Medulla oblongata (tissue), 1 donor: ENCODE measurements around the gene C14orf93.
A peak's percentile ranks its signal among the peaks of the same experiment; 100 is the strongest.
"Not testable (repeated sequence)": the region's sequence is repeated elsewhere in the genome, so short reads cannot be mapped to it uniquely, and the experiment has no call there.

Experiments used
- DNase-seq: peaks from one replicate; pipeline ENCODE4 v3.0.0-alpha.2; 2015; ENCODE audit errors: extremely low spot score

C14orf93 gene

DNA sequence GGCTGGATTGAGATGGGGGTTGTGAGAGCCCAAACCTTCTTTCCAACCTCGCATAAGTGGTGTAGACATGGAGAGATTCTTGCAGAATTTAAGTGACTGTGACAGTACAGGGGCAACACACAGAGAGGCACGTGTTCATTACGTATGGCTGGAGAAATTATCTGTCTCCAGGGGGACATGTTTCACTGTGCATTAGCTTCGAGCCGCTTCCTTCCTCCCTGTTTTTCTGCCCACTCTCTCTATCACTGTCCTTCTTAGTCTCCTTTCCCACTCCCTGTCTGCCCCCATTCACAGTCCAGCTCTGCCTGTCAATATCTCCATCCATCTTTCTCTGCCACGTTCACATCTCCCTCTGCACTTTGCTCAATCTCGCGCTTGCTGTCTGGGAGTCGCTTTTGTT lies 11.5 kb upstream of the C14orf93 start:
- no peak for DNase-seq

DNA sequence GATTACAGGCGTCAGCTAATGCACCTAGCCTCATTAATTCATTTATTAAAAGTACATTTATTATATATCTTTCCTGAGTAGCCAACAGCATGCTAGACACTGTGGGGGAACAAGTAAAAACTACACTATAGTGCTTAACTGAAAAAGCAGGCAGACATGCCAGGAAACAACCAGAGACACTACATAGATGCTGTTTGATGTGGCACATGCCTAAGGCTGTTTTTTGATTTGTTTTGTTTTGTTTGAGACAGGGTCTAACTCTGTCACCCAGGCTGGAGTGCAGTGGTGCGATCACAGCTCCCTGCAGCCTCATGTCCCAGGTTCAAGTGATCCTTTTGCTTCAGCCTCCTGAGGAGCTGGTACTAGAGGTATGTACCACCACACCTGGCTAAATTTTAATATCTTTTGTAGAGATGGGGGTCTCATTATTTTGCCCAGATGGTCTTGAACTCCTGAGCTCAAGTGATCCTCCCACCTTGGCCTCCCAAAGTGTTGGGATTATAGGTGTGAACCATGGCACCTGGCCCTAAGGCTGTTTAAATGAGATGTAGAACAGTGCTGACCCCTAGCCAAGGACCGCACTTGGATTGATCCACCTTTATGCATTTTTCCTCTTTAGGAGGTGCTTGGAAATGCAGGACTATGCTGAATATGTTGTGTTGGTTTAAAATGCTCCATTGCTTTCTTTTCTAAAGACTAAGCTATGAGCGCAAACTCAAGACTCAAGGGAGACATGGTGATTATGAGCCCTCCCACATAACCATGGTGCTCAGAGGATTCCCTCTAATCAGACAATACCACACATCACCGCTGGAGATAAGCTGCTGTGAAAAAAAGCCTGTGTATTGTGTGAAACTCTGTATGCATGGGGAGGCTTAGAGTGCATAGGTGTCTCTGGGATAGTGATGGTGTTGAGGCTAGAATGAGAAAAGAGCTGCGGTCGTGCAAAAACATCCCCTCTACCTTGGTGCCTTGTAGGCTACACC lies 10.5 kb upstream of the C14orf93 start:
- no peak for DNase-seq

DNA sequence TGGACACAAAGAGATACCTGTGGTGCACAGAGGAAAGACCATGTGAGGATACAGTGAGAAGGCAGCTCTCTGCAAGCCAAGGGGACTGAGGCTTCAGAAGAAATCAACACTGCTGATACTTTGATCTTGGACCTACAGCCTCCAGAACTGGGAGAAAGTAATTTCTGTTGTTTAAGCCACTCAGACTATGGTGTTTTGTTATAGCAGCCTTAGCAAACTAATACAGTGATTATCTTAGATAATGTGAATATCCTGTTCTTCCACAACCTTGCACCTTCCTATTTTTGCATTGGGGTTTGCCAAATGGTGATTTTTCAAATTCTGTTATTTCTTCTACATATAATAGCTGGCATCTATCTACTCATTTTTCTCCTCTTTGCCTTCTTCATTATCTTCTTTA lies 8.2 kb upstream of the C14orf93 start:
- no peak for DNase-seq

DNA sequence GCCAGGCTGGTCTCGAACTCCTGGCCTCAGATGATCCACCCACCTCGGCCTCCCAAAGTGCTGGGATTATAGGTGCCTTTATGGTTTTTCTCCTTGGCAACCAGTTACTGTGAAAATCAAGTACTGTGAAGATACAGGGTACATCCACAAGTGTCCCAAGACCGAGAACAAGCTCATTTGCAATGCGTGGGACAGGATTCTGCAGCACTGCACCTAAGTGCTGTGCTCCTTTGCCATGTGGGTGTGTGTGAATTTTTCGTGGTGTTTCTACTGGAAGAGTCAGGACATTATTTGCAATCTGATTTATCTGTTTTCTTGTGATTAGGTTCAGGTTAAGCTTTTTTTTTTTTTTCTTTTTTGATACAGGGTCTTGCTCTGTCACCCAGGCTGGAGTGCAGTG lies 7.1 kb upstream of the C14orf93 start:
- DNase-seq = no peak

DNA sequence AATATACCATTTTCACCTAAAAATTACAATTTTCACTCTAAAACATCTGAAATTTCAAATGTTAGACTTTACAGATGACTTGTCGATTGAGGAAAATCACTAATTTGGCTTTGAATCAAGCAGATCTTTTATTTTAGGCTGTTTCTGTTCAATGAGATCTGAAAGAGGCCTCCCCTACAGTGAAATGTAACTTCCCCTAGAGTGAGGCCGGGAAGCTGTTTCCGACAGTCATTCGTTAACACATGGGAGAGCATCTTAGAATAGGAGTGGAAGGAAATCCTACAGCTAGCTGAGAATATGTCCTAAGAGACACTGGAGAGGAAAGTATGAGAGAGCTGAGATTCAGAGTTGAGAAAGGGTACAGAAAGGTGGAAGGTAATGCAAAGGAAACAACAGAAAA lies 5.7 kb upstream of the C14orf93 start:
- DNase-seq = no peak

DNA sequence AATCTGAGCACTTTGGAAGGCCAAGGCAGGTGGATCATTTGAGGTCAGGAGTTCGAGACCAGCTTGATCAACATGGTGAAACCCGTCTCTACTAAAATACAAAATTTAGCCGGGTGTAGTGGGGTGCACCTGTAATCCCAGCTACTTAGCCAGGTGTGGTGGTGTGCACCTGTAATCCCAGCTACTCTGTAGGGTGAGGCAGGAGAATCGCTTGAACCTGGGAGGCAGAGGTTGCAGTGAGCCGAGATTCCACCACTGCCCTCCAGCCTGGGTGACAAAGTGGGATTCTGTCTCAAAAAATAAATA lies 3.8 kb upstream of the C14orf93 start:
- DNase-seq = not testable (repeated sequence)

DNA sequence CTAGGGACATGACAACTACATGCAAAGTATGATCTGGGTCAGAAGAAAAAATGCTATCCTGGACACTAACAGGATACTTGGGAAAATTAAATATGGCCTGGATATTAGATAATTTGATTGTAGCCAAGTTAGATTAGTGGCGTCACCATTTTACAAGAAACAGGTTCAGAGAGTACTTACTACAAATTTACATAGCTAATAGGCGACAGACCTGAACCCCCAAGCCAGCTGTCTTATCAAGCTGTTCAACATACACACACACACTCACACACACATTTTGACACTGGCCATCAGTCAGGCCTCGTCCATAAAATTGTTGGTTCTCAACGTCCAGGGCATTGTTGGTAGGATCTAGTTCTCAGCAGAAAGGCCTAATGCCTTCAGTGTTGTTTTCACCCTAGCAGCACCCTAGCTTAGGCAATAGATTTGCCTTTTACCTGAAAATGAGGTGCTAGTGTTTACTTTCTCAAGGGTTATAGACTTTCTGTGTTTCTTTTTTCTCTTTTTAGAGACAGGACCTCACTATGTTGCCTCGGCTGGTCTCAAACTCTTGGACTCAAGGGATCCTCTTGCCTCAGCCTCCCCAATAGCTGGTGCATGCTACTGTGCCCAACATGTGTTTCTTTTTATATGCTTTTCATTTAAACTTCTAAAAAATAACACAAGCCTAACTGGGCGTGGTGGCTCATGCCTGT lies 3.3 kb upstream of the C14orf93 start:
- no peak for DNase-seq

DNA sequence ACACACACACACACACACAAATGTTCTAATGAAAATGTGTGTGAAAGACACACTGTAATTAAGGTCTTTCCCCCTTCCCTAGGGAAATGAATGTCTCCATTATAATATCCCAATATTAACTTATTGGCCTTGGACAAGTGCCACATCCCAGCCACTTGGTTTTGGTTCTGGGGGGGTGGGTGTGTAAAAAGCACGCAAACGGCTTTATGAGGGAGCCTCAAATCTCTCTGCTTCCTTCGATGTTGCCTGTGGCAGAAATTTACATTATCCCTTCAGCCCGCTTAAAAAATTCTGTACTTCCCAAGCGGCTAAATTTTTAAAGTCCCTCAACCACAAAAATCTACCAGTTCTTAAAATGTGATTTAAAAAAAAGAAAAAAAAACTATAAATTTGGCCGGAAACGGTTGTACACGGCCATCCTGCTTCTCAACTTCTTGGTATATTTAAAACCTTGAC lies 432 bp downstream of the C14orf93 start:
- DNase-seq = no peak

DNA sequence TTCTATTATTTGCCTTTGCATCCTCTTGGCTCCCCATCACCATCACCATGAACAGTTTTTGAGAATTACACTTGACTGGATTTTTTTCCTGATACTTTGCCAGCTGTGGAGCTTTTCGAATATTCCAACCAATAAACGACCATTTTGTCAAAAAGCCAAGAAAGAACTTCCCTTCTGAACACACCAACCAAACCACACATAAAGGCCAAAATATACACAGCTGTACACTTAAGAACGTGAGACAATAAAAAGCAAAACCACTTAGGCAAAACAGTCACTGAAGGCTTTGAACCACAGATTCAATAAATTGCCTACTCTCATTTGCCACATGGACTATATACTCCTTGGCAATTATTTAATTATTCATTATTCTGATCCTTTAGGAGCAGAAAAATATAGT lies 1.1 kb downstream of the C14orf93 start:
- DNase-seq = no peak

DNA sequence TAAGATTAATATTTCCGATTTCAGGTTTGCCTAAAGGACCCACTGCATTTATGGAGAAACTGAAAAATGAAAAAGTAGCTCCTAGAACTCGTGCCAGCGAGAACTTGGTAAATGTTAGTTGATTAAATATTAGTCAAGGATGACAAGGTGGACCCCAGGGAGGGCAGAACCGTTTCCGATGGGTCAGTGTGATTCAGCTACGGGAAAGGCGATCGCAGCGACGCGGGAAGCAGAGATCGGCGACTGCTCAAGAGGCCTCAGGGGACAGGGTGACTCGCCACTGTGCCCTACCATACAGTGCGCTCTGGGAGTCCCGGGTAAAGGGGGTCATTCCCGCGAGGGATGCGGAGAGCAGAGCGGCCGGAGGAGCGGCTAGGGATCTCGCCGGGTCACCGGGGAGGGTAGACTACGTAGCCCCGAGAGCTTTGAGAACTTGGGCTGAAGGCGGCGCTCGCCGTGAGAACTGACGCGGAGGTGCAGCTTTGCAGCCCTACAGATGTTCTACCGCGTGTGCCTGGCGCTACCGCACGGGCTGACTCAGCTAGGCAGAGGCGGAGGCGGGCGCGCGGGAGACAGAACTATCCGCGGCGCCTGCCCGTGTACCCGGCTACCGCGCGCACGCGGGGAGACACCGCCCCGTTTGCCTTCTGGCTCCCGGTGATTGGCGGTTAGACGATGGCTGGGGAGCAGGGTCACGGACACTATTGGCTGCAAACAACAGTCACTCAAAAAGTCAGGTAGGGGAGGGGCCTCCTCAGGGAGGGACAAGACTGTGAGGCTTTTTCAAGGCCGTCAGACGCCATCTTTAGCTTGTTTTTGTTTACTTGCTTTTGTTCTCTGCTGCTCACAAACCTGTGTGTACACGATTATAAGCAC lies 3.2 kb downstream of the C14orf93 start:
- peak; percentile 99 for DNase-seq

DNA sequence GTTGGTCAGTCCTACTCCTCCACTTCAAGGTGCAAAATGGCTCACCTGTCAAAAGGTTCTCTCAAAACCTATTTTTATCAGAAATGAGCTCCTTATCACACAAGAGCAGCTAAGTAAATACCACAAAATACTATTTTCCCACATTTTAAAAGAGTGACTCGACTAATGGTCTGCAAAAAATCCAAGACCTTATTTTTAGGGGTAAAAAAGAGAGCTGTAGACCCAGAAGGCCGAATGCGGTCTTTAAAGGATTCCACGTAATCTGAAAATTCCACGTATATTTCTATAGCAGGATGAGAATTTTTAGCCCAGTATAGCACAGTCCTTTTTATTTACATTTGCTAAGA lies 3.8 kb downstream of the C14orf93 start:
- no peak for DNase-seq

DNA sequence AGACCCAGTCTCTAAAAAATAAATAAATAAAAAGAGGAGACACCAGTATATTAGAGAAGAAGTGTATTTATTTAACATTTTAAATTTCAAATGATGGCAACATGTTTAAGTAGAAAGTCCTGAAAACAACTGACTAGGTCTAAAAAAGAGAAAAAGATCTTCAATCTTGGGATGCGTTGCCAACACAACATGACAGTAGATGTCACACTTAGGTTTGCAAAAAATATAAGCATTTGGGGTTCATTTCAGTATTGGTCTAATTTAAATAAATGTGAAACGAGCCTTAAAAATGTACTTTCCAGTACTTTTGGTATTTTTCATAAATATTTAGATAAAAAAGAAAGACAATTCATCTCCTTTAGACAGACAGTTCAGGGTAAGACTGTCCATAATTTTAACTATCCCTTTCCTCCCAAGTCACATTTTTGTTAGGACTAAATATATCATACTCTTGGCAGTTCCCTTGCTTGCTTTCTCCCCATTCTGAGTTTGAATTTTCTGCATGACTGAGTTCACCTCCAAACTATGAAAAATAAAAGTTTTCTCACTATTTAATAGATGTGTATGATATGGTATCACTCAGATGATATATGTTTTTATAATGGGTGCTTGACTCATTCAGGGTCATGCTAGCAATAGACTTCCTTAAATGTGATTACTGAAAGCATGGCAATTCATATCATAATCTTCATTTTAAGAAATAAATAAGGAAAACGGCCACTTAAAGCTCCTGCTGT lies 4.3 kb downstream of the C14orf93 start:
- no peak for DNase-seq

DNA sequence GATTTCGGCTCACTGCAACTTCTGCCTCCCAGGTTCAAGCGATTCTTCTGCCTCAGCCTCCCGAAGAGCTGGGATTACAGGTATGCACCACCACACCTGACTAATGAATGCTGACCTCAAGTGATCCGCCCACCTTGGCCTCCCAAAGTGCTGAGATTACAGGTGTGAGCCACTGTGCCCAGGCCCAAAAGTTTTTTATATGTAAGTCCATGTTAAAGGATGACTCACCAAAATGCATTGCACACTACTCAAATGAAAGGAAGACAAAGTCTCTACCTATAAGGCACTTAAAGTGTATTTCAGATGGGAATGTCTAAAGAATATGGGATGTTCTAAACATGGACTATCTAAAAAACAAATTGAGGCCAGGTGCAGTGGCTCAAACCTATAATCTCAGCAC lies 5.7 kb downstream of the C14orf93 start:
- not testable (repeated sequence) for DNase-seq

DNA sequence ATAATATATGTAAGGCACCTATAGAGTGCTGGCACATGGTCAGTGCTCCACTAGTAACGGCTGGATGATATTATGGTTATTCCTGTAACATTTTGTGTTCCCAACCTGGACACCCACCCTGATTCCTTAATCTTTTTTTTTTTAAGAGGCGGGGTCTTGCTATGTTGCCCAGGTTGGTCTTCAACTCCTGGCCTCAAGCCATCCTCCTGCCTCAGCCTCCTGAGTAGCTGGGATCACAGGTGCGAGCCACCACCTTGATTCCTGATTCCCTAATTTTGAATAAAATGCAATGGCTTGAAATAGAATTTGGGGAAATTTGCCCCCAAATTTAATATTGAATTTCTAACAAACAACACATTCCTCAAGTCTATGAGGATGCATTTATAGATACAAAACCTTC lies 7.4 kb downstream of the C14orf93 start:
- DNase-seq = no peak

DNA sequence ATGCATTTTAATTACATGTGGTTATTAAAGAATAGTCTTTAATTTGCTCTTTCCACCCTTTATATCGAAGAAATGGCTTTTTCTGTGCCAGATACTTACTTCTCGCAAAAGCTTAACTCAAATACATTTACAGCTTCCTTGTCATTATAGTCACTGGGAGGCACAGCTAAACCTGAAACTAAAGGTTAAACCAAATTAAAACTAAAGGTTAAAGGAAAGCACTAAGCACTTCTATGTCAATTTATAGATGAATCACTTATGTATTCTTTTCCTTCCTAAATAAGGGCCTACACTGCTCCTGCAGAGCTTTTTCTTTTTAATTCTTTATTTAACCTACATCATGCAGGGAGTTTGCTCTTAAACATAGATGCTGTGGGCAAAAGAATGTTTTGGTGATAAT lies 9.1 kb downstream of the C14orf93 start:
- DNase-seq = no peak

DNA sequence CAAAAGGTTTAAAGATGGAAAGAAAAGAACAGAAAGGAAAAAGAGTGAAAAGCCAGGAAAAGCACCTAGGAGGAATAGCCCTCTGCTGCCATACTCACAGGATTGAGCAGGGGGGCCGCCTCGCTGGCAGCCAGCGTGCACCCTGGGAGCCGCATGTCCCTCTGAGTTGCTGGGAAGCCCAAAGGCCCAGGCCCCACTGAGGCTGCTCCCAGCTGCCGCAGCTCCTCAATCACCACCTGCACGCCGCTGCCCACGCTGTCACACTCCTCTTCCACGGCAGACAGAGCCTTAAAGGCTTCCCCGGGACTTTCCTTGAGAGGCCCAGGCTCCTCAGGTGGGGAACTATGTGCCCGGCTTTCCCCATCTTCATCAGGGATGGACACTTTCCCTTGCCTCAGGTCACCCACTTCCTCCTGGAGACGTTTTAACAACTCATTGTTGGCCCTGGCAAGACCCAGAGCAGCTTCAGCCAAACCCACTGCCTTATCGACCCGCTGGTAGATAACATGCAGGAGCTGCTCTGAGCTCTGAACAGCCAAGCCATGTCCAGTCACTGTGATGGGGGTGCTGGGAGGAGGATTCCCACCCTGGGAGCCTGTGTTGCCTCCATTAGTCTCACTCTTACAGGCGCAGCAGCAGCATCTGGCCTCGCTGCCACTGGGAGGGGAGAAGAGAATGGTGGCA lies 11.5 kb downstream of the C14orf93 start:
- no peak for DNase-seq

DNA sequence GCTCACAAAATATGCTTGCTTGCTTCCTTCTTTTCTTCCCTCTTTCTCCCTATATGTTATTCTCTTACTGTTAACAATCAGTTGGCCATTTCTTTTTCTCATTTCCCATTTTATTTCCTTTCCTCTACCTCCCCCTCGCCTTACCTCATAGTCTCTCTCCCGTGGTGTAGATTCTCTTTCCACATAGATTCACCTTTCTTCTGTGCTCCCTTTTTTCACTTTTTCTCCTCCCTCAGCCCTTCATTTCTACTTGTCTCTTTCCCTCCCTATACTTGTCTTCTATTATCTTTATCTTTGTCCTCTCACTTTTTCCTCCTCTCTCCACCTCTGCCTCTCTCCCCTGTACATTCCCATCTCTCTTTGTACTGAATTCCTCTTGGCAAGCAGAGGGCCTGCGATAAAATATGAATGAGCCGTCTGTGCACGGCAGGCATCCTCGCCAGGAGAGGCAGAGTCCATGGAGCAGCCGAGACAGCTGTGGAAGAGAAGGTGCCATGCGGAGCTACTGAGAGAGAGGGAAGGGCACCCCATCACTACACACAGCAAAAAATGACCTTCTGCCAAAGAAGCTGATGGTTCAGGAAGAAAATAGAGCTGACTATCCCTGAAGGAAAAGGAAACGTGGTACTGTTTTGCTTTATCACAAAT lies 12.1 kb downstream of the C14orf93 start:
- no peak for DNase-seq

DNA sequence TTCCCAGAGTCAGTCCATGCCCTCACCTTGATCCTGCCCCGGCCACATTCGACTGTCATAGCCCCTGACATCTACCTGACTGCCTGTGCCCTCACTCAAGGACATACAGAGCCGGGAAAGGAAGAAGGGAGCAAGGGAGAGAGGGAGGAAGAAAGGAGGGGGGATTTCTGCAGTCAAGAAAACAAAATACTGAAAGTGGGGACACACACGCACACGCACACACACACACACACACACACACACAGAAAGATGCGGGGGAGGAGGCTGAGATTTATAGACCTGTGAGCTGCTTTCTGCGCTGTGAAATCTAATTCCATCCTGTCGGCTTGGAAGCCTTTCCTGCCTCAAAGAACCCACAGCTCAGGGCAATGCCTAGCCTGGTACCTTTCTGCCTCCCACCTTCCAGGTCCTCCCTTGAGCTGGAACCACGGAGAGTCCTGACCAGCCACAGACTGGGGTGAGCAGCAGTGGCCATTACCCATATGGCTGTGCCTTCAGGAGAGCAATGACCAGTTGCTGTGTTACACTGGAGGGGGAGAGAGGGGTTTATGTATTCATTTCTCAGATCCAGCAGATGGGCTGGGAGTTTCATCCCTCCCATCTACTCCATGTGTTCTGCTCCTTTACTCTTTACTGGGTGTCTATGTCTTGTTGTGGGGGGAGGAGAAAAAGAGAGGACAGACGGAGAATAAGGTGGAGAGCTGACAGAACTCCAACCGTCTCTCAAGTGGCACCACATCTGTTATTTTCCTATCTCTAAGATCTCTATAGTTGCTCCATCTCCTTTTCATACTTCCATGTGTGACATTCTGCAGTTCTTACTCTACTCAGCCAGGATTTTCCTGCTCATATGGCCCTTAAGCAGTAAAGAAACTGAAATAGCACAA lies 12.9 kb downstream of the C14orf93 start:
- no peak for DNase-seq

DNA sequence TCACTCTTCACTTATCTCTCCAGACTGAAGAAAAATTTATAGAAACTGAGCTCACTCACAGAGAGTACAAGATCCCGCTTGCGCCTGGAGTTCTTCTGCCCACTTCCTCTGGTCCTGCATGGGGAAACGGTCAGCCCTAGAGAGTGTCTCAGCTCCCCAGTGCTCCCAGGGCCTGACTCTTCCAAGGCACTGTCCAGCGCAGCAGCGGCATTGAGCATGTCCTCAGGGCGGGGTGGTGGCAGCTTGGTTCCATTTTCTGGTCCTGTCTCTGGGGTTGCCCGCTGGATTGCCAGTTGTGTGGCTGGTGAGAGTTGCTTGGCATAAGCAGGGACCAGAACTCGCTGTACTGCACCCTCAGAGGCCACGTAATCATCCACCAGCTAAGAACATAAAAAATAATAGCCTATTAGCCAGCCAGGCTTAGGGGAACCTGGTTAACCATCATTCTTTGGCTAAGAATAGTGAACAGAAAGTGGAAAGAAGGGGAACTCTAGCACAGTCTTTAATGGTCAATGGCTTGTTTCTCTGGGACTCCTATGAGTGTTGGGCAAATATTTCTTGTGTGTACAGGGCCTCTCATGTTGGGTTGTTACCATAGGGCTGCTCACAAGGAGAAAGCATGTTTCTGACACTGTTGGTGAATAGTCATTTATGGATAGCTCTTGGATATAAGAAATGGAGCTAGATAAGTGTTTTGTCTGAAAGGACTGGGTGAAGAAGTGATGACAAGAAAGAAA lies 13.9 kb downstream of the C14orf93 start:
- DNase-seq = no peak
